Measurements from ENCODE around the gene BPIFB3.

Gene BPIFB3, protein sequence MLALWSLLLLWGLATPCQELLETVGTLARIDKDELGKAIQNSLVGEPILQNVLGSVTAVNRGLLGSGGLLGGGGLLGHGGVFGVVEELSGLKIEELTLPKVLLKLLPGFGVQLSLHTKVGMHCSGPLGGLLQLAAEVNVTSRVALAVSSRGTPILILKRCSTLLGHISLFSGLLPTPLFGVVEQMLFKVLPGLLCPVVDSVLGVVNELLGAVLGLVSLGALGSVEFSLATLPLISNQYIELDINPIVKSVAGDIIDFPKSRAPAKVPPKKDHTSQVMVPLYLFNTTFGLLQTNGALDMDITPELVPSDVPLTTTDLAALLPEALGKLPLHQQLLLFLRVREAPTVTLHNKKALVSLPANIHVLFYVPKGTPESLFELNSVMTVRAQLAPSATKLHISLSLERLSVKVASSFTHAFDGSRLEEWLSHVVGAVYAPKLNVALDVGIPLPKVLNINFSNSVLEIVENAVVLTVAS

DNA sequence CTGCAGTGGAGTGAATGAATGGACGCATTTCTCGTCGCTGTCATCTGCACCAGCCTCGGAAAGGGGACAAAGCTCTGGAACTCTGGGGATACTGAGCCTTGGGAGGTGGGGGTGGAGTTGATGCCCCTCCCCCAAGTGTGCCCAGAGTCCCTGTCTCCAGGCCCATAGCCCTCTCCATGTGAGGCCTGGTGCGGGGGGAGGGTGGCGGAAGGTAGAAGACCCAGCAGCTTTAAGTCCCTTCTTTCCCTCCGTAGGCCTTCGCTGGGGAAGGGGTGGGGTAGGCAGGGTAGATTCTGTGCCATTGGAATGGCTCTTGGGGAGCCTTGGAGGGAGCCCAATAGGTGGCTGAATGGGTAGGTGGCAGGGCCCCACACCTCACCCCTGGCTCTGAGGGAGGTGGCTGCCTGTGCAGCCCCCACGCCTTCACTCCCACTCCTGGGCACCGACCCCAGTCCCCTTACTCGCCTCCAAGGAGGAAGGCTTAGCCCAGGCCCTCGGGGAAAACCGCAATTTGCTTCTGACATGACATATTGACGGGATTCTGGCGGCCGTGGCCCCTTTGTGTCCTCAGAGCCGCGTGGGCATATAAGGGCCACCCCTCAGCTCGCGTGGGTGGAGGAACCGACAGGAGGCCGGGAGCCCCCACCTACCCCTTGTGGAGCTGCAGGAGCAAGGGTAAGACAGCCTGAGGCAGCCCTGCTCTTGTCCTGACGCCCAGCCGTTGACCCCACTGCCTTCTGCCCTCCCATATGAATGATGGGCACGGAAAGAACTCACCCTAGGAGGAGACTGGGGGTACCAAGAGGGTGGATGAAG is at the start of gene BPIFB3:
BPIFB3 (plus strand) TSS at position 613 of the 816 bp plus-strand sequence. CDS start 1,533 bp downstream, outside the sequence.
- DNase-seq = no peak

DNA sequence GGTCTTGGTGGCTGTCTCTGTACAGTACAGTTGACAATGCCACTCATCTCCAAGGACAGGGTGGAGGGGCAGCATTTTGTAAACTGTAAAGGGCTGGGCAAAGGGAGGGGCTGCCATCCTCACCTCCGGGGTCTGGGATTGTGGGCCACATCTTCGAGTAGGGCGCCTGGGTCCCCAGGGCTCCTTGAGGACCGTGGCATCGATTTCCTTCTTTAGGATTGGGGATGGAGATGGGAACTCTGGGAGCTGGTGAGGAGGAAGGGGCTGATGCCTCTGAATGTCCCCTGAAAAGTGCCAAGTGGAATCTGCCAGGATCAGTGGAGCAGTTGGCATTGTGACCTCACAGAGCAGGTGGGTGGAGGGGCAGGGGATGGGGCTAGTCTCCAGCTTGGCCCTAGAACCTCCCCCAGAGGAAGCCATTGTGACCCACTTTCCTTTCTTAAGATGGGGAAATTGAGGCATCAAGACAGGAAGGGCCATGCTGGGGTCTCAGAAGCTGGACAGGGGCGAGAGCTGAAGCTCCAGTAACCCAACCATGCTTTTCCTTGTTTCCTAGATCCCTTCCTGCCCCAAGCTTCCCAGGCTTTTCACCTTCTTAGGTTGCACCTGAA is 49.5 kb upstream of the BPIFB3 start, which contains the start of gene SUN5:
SUN5 (minus strand) TSS at position 293 of the 611 bp plus-strand sequence; CDS start at position 200, 93 bp downstream.
- DNase-seq = no peak

DNA sequence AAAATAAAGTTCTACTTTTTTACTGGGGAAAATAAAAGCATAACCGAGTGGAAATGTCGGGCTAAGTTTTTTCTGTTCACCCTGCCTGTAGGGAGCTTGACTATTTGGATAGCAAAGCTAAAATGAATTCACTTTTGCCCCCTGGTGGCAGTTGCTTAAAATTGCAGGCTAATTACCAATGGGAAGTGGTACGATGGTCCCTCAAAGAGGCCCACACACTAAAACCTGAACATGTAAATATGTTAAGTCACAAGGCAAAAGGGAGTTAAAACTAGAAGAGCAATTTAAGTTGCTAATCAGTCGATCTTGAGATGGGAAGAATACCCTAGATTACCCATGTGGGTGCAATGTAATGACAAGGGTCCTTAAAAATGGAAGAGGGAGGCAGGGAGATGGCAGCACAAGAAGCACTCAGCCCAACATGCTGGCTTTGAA is 48.6 kb upstream of the BPIFB3 start:
- DNase-seq = no peak

DNA sequence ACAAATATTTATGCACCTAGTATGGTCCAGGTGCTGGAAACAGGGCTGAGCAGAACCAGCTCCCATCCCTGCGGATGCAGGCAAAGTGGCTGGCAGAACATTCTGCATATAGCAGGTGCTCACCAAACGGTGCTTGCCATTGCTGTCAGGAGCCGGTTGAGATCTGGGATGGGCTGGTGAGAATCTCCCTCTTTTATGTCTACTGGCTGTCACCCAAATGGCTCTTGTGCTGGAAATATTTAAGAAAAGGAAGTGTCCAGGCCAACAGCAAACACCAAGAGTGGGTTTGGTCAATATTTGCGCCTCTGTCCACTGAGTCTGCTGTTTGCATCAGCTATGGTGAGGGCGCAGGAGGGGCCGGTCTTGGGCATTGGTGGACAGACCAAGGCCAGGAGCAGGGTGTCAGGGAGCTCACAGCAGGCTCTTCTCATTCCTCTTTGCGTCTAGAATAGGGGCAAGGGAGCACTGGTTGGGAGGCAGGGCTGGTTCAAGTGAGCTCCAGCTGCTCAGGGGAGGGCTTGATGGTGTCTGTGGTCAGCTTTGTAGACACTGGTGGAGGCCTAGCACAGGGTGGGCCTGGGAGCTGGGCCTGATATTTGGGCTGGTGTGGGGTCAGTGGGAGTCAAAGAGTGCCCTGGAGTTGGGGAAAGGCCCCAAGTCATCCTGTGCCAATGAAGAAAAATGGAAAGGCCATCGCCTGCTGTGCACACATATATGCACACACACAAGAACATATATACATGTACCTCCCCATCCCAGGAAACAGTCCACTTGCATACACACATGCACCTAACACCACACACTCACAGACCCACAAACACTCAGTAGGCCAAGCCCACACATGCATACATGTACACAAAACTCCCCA is 47.6 kb upstream of the BPIFB3 start:
- DNase-seq = no peak

DNA sequence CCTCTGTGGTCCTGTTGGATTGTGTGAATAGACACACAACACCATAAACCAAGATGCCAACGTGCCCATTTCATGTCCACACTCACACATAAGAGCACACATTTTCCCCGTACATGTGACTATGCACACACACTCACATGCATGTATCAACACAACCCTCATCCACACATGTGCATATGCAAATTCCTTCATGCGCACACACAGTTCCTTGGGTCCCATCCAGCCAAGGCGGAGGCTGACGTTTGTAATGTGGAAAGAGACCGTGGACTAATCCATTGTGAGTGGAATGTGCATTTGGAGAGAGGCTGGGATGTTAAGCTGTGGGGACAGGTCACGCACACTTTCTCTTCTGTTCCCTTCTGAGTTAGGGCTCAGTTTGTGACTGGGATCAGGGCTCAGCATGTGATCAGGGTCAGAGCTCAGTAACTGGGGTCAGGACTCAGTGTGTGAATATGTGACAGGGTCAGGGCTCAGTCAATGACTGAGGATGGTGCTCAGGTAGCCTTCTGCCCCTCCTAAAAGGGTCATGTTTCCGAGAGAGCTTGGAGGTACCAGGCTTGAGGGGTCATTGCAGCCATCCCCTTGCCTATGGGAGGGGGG is 46.8 kb upstream of the BPIFB3 start:
- no peak for DNase-seq

DNA sequence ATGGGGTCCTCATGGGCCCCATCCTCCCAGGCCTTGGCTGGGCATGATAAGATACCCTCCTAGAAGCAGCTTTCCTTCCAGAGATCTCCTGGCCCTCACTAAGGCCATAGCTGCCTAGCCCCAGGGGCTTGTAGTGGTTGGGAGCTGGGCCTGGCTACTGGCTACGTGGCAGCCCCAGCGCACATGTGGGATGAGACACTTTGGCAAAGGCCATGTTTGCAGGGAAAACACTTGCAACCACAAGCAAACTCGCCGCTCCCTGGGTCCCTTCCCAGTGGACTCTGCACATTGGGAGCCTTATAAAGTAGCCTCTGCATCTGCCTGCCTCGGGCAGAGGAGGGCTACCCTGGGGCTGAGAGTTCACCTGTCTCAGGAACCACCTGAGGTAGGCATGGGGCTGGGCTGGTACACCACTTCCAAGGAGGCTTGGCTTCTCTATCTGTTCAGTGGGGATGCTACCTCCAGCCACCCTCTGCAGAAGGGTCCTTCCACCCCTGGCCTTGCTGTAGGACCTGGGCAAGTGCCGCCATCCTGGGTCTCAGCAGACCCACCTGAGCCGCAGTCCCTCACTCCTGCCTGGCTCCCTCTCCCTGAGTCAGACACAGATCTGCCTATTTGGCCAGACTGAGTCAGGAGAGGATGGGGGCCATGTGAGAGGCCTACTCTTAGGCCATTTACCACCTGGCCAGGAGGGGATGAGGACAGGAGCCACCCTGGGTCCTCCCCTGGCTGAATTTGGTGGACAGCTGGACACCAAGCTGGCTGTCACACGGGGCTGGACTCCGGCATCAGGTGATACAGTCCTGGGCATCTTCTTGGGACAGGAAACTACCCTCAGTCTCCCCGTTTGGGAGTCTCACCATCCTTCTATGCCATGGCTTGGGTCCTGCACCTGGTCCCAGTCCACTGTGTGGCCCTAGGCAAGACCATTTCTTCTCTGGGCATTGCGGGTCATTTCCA is 46.0 kb upstream of the BPIFB3 start, which contains the start of gene BPIFB2:
BPIFB2 (plus strand) TSS at position 329 of the 960 bp plus-strand sequence. CDS start 871 bp downstream, outside the sequence.
- DNase-seq = no peak

DNA sequence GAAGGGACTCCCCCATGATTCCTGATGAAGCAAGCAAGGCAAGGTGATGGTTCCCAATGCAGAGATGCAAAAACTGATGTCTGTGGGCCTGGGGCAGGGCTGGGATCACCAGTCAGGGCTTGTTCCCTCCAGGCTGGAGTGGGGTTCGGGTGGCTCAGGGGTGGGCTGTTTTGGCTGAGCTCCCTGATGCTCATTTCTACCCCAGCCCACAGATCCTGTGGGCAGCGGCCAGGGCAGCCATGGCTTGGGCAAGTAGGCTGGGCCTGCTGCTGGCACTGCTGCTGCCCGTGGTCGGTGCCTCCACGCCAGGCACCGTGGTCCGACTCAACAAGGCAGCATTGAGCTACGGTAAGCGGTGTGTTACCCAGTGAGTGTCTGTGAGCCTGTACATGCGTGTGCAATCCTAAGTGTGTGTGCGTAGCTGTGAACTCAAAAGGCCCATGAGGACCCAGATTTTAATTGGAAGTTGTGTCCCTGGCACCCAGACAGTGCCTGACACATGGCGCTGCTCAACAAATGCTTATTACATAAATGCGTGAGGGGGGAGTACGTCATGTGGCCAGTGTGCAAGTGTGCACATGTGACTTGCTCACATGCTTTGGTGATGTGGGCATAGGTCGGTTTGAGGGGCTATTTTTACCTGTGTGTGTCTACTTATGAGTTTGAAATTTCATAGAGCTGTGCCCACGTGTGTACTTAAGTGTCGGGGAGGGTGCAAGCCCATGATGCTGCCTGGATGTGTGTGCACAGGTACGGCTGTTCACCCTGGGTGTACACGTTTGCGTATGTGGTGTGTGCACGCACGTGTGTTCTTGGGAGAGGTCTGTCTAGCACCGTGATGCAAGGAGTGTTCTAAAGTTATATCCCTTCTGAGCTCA is 45.1 kb upstream of the BPIFB3 start:
- DNase-seq = no peak

DNA sequence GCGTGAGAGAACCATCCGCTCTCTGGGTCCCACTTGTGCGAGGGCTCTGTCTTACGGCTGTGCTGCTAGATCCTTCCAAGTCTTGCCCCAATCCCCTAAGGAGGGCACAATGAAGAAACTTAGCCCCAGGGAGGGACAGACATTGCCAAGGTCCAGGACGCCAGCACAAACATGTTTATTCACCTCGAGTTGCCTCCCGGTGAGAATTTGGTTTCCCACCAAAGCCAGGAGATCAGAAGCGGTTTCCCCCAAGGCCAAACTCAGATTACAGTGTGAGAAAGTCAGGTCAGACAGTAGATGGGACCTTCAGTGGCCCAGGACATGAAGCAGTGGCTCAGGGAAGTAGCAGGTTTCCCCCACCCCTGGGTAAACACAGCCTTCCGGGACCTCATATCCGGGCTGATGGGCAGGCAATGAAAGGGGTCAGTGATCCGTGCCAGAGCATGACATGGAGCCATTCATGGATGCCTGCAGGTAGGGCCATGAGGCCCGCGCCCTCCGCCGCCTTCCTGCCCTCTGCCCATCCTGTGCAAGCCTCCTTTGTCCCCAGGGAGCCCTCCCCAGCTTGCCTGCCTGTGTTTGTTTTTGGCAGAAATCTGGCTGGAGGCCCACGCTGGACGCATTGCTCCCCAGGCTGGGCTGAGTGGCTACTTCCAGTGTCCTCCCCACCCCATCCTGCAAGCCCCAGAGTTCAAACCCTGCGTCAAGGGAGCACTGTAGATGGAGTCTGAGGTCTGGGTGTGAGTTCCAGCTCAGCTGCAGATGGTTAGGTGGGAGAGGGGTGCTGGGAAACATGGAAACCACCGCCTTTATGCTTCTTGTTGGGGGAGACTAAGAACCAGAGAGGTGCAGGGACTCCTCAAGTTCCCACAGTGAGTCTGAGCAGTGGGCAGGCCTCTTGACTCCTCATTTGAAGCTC is 44.2 kb upstream of the BPIFB3 start:
- DNase-seq = peak in 1 of 56 donors; percentile 1

DNA sequence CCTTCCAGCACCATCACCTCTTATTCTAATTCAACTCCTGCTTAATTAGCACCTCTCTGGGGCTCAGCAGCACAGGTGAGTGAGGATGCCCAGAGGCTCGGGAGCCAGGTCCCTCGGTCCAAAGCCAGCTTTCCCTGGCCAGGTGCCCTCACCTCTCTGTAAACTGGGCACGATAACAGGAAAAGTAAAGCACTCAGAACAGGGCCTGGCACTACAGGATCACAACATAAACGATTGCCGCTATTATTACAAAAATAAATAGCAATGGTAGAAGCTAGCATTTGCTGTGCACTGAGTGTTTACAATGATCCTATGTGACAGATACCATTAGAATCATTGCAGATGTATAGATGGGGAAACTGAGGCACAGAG is 43.6 kb upstream of the BPIFB3 start:
- no peak for DNase-seq

DNA sequence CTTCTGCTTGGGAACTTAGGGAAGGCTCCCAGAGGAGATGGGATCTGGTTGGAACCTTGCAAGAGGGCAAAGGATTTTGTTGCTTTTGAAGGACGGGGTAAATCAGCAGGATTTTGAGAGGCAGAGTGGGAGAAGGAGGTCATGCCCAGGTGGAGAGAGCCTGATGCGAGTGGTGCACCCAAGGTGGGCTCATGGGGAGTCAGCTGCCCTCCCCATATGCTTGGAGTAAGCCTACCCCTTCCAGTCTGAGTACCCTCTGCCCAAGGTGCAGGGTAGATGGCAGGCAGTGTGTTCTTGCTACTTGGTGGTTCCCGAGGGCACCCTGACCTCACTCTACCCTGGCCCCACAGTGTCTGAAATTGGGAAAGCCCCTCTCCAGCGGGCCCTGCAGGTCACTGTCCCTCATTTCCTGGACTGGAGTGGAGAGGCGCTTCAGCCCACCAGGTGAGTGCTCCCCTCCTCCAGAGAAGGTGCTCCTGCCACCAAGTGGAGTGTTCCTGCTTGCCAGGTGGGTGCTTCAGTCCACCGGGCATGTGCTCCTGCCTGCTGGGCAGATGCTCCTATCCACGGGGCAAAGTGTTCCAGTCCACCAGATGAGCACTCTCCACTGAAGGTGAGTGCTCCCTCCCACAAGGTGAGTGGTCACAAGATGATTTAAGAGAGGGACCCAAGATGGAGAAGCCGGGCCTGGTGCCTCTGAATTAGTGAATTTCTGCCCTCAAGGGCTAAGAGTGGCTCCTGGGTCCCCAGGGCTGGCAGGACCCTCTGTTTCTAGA is 42.8 kb upstream of the BPIFB3 start:
- DNase-seq = no peak

DNA sequence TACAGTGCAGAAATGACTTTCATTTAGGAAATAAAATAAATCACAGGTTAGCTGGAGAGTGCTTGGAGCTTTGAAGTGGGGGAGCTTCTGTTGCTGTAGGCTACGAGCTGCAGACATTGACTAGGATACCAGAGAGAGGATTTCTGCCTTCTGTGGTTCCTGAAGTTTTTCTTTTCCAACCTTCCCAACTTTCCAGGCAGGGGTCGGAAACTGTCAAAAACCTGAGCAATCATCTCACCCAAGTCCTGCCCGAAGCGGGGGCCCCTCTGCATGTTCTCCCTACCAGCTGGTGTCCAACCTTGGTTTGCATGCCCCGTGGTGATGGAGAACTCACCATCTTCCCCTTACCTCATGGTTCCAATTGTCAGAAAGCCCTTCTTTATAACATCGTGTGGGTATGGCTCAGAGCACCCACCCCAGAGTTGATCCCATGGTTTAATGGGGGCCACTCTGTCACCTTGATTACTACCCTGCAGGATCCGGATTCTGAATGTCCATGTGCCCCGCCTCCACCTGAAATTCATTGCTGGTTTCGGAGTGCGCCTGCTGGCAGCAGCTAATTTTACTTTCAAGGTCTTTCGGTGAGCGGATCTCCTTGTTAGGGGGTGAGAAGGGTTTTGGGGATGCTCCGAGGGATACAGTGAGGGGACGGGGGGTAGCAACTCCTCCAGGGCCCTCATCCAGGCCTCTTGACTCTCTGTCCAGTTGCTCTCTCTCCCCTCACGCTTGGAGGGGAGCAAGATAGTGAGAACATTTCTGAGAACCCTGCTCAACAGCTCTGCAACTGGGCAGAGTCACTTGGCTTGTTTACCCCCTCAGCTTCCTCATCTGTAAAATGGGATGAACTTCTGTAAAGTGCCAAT is 41.1 kb upstream of the BPIFB3 start:
- no peak for DNase-seq

DNA sequence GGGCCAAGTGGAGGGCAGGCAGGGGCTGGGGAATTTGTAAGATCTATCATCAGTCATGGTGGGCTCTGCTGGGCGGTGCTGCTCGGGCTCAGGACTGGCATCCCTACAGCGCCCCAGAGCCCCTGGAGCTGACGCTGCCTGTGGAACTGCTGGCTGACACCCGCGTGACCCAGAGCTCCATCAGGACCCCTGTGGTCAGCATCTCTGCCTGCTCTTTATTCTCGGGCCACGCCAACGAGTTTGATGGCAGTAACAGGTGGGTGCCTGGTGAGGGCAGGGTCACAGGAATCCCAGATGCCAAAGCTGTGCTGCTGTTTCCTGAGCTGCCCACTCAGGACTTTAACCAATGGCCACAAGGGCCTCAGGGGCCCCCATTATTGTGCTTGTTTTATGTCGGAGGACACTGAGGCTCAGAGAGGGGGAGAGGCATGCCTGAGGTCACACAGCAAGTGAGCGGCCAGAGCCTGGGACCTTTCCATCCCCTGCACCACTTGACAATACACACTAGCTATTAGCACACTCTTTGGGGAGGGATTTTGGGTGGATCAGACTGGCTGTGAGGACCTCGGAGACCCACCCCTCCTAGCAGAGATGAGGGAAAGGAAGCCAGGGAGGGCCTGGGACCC is 39.9 kb upstream of the BPIFB3 start:
- DNase-seq = no peak

DNA sequence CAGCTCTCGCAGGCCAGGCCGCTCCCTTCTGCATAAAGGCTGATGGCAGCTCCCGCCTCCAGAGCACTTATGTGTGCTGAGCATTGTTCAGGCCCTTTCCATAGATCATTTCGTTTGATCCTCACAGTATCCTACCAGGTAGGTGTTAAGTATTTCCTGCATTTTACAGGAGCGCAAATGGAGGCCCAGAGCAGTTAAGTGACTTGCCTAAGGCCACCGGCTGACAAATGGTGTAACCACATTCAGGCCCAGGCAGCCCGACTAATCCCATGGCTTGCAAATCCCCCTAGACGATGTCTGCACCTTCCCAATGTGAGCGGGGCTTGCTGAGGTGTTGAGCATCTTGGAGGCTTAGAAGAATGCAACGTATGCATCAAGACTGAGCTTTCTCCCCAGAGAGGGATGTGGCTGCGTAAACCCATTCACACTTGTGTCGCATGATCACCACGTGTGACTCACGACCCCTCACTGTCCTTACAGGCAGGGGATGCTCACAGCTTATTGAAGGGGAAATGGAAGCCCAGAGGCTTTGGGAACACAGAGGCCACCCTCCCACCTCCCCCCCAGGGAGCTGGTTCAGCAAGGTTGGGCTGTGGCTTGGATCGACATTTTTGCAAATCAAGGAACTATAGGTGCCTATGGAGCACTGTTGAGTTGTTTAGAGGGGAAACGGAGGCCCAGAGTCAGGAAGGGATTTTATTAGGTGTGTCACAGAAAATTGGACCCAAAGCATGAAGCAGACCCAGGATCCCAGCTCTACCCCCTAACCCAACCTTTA is 39.2 kb upstream of the BPIFB3 start:
- no peak for DNase-seq

DNA sequence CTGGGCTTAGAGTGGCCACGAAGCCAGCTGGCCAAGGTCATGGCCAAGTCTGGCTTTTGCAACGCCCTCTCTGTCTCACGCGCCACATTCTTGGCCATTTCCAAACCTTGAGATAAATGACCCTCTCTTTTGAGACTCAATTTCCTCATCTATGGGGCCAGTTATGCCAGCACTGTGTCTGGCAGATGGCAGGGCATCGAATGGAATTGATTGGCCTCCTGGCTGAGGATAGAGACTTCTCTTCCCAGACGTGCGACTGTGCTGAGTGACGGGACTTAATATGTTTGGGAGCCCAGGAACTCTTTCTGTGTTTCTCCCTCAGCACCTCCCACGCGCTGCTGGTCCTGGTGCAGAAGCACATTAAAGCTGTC is 38.6 kb upstream of the BPIFB3 start:
- DNase-seq = no peak
